Gastrocnemius medialis (tissue), 4 donors: Measurements from ENCODE around the gene CSAD.

Experiments
- POLR2A ChIP-seq, 2 donors: fragments of 450-650 bp; IDR thresholded peaks; one replicate each; pipeline ENCODE4 v1.6.1; 2017; ENCODE audit warnings: antibody characterized with exemption in 2 of 2, mild to moderate bottlenecking in 2 of 2, moderate library complexity in 2 of 2
- TF ChIP-seq, protein P1 (sequence below), 5 experiments: fragments of 450-650 bp in 3 of 5; fragments of 200-600 bp in 2 of 5; sonication (generic) in 2 of 5; IDR thresholded peaks in 4 of 5; conservative IDR thresholded peaks in 1 of 5; 1 replicate in 4 of 5; 2 replicates in 1 of 5; pipeline ENCODE4 v1.5.1; 2016 to 2019; ENCODE audit warnings: antibody characterized with exemption in 5 of 5, mild to moderate bottlenecking in 3 of 5, moderate library complexity in 3 of 5

DNA sequence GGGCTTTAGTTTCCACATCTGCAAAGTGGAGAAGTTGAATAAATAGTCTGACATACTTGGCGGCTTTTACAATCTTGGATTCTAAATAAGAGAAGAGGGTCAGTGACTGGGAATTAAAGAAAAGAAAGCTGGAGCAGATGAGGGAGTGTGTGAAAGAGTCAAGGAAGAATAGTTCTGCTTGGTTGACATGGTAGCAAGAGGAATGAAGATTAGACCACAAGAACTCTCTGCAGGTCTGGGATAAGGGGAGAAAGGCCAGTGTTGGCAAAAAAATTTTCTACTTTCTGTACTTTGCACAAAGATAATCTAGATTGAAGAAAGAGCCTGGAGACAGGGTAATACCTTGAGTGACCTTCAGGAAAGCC is 20.4 kb upstream of the CSAD start:
- TF ChIP-seq, protein P1, sequence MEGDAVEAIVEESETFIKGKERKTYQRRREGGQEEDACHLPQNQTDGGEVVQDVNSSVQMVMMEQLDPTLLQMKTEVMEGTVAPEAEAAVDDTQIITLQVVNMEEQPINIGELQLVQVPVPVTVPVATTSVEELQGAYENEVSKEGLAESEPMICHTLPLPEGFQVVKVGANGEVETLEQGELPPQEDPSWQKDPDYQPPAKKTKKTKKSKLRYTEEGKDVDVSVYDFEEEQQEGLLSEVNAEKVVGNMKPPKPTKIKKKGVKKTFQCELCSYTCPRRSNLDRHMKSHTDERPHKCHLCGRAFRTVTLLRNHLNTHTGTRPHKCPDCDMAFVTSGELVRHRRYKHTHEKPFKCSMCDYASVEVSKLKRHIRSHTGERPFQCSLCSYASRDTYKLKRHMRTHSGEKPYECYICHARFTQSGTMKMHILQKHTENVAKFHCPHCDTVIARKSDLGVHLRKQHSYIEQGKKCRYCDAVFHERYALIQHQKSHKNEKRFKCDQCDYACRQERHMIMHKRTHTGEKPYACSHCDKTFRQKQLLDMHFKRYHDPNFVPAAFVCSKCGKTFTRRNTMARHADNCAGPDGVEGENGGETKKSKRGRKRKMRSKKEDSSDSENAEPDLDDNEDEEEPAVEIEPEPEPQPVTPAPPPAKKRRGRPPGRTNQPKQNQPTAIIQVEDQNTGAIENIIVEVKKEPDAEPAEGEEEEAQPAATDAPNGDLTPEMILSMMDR (IDR thresholded peaks at IDR 0.05 in 4 of 5, conservative IDR thresholded peaks at IDR 0.05 in 1 of 5), result no peak
- TF ChIP-seq POLR2A (IDR thresholded peaks at IDR 0.05), result no peak
